Memory B cell (primary cell): ENCODE measurements around the gene CASP8.
"Not testable (repeated sequence)": the region's sequence is repeated elsewhere in the genome, so short reads cannot be mapped to it uniquely, and the experiment has no call there.

Experiments
- ATAC-seq: fragments of 150-1000 bp; cut with Tn5 transposase; 2 replicates; pipeline ENCODE4 v1.10.0; 2021; ENCODE audit warnings: low read depth, mild to moderate bottlenecking, moderate library complexity
- DNase-seq, 2 donors: peaks; one replicate each; pipeline ENCODE4 v3.0.0; 2022; ENCODE audit warnings: low spot score in 2 of 2
- H3K27ac Mint-ChIP-seq: one replicate; pipeline ENCODE4 v1.8.0; 2022; ENCODE audit warnings: mild to moderate bottlenecking, moderate library complexity, mixed read lengths
- H3K27me3 Mint-ChIP-seq: one replicate; pipeline ENCODE4 v1.8.0; 2022; ENCODE audit warnings: mixed read lengths
- H3K36me3 Mint-ChIP-seq: one replicate; pipeline ENCODE4 v1.8.0; 2022; ENCODE audit warnings: mild to moderate bottlenecking, mixed read lengths
- H3K4me1 Mint-ChIP-seq: one replicate; pipeline ENCODE4 v1.8.0; 2022; ENCODE audit warnings: mixed read lengths
- H3K4me3 Mint-ChIP-seq: one replicate; pipeline ENCODE4 v1.8.0; 2022; ENCODE audit warnings: mild to moderate bottlenecking, moderate library complexity, mixed read lengths
- H3K9me3 Mint-ChIP-seq: one replicate; pipeline ENCODE4 v1.8.0; 2022; ENCODE audit warnings: mixed read lengths

CASP8 gene

GRCh38 chr2:201270293-201271001 is 10.1 kb downstream of the CASP8 start:
- Mint-ChIP-seq H3K9me3 (no peaks in the 10 kb centered on the region), H3K27ac (peak overlapping the region; percentile 88), H3K4me1 (peaks cover 28% of the 10 kb centered on the region), H3K36me3 (peaks cover 47% of the 10 kb centered on the region), H3K4me3 (no peak overlapping the region), H3K27me3 (no peaks in the 10 kb centered on the region)
- no peak for ATAC-seq
- DNase-seq: no peak

- H3K4me3 Mint-ChIP-seq: no peak overlapping the region
- H3K36me3 Mint-ChIP-seq: peaks cover 42% of the 10 kb centered on the region
- peaks cover 15% of the 10 kb centered on the region for H3K4me1 Mint-ChIP-seq
- H3K27me3 Mint-ChIP-seq: no peaks in the 10 kb centered on the region
- no peak for DNase-seq
- H3K27ac Mint-ChIP-seq: peak overlapping the region; percentile 88
- ATAC-seq: no peak
- H3K9me3 Mint-ChIP-seq: no peaks in the 10 kb centered on the region
Observed at GRCh38 chr2:201271917-201272316, 11.6 kb downstream of the CASP8 start.

DNA sequence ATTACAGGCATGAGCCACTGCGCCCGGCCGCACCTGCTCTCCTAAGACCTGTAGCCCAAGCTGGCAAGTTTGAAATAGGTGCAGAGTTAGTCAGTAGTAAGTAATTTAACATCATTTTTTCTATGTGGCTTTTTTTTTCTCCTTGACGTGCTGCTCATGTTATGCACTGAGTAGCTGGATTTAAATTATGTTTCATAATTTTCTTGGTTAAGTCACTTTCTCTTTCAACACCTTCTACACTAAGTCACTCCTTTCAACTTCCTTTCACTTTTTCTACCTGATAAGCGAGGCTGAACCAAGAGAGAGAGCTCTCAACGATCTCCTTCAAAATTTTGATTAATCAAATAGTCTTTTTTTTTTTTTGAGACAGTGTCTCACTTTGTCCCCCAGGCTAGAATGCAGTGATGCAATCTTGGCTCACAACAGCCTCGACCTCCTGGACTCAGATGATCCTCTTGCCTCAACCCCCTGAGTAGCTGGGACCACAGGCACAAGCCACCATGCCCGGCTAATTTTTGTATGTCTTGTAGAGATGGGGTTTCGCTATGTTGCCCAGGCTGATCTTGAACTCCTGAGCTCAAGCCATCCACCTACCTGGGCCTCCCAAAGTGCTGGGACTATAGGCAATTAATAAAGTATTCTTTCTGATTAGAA is 13.1 kb downstream of the CASP8 start:
- peak overlapping the region; percentile 76 for H3K27ac Mint-ChIP-seq
- no peaks in the 10 kb centered on the region for H3K27me3 Mint-ChIP-seq
- no peaks in the 10 kb centered on the region for H3K9me3 Mint-ChIP-seq
- DNase-seq (no peak), ATAC-seq (no peak)
- H3K36me3 Mint-ChIP-seq: peaks cover 42% of the 10 kb centered on the region
- H3K4me3 Mint-ChIP-seq: no peak overlapping the region
- H3K4me1 Mint-ChIP-seq: peaks cover 12% of the 10 kb centered on the region

DNA sequence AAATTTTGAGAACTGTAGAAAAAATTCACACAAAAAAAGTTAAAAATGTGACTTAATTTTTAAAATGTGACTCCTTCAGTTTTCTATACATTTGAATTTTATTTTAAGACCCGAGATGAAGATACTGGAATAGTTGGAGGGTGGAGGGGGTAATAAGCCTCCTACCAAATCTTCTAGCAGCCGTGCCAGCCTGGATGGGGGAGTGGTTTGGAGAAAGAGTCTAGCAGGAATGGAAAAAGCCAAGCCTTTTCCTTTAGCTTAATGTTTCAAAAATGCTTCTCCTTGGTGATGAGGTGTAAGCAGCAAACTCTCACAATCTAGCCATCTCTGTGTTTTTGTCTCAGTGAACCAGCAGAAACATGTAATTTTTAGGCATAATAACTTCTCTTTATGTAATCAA is 14.7 kb downstream of the CASP8 start:
- peaks cover 48% of the 10 kb centered on the region for H3K36me3 Mint-ChIP-seq
- H3K9me3 Mint-ChIP-seq: no peaks in the 10 kb centered on the region
- DNase-seq (no peak), ATAC-seq (no peak)
- H3K4me3 Mint-ChIP-seq: no peak overlapping the region
- H3K27me3 Mint-ChIP-seq: no peaks in the 10 kb centered on the region
- peak overlapping the region; percentile 41 for H3K27ac Mint-ChIP-seq
- peaks cover 16% of the 10 kb centered on the region for H3K4me1 Mint-ChIP-seq

DNA sequence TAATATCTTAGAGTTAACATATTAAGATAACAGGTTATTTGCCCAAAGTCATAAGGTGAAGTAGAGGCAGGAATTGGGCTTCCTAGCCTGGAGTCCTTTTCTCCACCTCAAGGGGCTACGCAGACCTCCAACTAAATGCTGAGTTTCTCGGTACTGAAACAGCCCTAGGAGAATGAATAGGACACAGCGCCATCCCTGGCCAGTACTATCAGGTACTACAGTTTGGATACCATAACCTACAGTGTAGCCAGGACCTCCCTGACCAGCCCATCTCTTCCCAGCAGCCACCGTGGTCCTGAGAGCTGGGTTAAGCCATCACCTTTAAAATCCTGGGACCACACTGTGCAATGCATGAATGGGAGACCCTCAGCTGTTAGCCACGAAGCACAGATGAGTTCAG is 15.7 kb downstream of the CASP8 start:
- no peak for DNase-seq
- Mint-ChIP-seq H3K27me3 (no peaks in the 10 kb centered on the region), H3K27ac (peak overlapping the region; percentile 8), H3K9me3 (no peaks in the 10 kb centered on the region), H3K4me1 (peaks cover 15% of the 10 kb centered on the region), H3K4me3 (no peak overlapping the region), H3K36me3 (peaks cover 51% of the 10 kb centered on the region)
- no peak for ATAC-seq

DNA sequence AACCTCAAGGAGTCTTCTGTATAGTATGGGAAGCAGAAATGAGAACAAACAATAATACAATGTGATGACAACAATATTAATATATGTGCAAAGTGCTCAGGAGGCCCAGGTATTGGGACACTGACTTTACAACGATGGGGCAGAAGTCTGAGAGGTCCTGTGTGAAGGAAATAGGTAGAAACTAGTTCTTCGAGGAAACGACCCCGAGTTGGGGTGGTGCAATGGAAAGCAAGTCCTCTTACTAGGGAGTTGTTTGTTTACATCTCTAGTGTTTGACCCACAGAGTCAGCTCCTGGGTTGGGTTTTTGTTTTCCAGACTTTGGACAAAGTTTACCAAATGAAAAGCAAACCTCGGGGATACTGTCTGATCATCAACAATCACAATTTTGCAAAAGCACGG is 16.2 kb downstream of the CASP8 start:
- DNase-seq (no peak), ATAC-seq (no peak)
- H3K9me3 Mint-ChIP-seq: no peaks in the 10 kb centered on the region
- no peak overlapping the region for H3K4me3 Mint-ChIP-seq
- H3K4me1 Mint-ChIP-seq: peaks cover 14% of the 10 kb centered on the region
- peaks cover 50% of the 10 kb centered on the region for H3K36me3 Mint-ChIP-seq
- H3K27ac Mint-ChIP-seq: peak overlapping the region; percentile 8
- no peaks in the 10 kb centered on the region for H3K27me3 Mint-ChIP-seq

- Mint-ChIP-seq H3K36me3 (peaks cover 36% of the 10 kb centered on the region), H3K4me1 (peaks cover 10% of the 10 kb centered on the region), H3K9me3 (no peaks in the 10 kb centered on the region), H3K4me3 (no peak overlapping the region), H3K27me3 (no peaks in the 10 kb centered on the region), H3K27ac (peak overlapping the region; percentile 72)
- ATAC-seq (no peak), DNase-seq (no peak)
Observed at GRCh38 chr2:201279079-201279478, 18.7 kb downstream of the CASP8 start.

DNA sequence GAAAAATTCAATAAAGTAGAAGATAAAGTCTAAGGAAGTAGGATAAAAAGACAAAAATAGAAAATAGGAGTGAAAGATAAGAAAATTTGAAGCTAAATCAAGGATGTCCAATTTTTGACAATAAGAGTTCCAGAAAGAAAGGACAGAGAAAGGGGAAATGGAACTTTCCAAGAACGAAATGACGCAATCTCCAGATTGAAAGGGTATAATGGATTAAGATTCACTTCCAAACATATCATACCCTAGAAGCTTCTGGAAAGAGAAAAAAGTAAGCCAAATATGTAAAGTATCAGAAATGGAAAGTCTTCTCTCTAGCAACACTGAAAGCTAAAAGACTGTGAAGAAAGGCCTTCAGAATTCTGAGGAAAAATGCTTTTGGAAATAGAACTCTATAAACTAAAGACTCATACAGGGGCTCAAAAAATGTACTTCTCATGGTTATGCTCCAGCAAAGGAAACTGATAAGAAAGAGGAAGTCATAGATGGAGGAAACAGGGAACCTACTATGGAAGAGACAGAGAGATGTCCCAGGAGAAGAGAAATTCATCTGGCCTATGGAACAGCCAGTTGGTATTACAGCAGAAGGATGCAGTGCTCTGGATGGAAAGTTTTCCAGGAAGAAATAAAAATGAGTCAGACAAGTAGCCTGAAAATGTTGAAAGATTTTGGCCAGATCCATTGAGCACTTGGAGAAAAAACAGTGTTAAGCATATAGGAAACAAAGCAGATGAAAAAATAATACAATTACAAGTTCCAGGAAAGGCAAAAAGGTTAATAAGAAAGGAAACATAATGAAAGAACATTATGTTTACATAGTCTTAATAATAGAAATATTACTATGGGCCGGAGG is 20.1 kb downstream of the CASP8 start:
- Mint-ChIP-seq H3K27ac (peak overlapping the region; percentile 76), H3K27me3 (no peaks in the 10 kb centered on the region), H3K9me3 (no peaks in the 10 kb centered on the region)

DNA sequence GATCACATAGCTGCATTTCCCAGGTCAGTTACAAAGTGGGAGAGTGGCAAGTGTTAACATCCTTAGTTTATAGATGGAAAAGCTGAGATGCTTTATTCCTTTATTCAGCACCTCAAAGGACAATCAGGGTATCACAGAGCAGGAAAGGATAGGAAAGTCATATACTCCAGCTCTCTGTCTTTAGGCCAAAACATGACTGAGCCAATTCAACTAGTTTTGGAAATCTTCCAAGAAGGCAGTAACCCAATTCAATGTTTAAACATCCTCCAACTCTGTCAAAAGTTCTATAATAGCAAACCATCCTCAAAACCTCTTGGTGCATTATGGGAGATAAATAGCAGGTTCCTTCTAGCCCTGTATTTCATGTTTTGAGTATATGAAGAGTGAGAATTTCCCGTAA is 25.2 kb downstream of the CASP8 start:
- ATAC-seq: no peak
- Mint-ChIP-seq H3K27ac (no peak overlapping the region), H3K4me3 (no peak overlapping the region)

More for the DNA sequence above, 20.1 kb downstream of the CASP8 start:
- no peak overlapping the region for H3K4me3 Mint-ChIP-seq
- no peak for DNase-seq
- no peak for ATAC-seq
- H3K36me3 Mint-ChIP-seq: peaks cover 34% of the 10 kb centered on the region
- peaks cover 10% of the 10 kb centered on the region for H3K4me1 Mint-ChIP-seq

DNA sequence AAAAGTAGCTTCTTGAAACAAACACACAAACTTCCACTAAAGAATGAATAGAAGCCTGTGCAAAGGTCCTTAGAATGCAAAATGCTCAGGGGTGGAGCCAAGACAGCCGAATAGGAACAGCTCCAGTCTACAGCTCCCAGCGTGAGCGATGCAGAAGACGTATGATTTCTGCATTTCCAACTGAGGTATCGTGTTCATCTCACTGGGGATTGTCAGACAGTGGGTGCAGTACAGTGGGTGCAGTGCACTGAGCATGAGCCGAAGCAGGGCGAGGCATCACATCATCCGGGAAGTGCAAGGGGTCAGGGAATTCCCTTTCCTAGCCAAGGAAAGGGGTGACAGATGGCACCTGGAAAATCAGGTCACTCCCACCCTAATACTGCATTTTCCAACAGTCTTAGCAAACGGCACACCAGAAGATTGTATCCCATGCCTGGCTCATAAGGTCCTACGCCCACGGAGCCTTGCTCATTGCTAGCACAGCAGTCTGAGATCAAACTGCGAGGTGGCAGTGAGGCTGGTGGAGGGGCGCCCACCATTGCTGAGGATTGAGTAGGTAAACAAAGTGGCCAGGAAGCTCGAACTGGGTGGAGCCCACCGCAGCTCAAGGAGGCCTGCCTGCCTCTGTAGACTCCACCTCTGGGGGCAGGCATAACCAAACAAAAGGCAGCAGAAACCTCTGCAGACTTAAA is 30.3 kb downstream of the CASP8 start:
- peaks cover 11% of the 10 kb centered on the region for H3K9me3 Mint-ChIP-seq
- peaks cover 56% of the 10 kb centered on the region for H3K36me3 Mint-ChIP-seq

More for the DNA sequence above, 25.2 kb downstream of the CASP8 start:
- H3K4me1 Mint-ChIP-seq: peaks cover 1% of the 10 kb centered on the region
- no peaks in the 10 kb centered on the region for H3K9me3 Mint-ChIP-seq
- DNase-seq: no peak
- no peaks in the 10 kb centered on the region for H3K27me3 Mint-ChIP-seq
- peaks cover 51% of the 10 kb centered on the region for H3K36me3 Mint-ChIP-seq

DNA sequence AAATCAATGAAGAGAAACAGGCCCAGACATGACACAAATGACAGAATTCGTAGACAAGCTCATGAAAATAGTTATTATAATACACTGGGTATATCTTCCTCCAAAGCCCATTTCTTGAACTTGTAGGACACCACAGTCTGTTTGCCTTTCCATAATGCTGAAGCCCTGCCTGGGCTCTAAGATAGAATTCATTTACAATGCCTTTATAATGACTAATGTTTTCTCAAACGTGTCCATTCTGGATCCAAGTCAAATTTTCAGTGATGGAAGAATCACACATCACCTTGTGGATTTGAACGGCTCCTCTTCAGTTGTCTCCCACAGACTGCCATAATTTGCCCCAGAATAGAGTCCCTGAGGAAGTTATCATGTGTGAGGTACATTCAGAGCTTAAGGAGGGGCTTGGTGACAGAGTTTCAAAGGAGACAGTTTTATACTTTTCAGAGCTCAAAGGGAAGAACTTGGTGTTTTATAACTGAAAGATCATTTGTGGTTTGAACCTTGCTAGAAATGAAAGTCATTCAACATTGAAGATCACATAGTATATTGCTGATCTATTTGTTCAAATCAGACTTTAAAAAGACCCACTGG is 38.2 kb downstream of the CASP8 start:
- Mint-ChIP-seq H3K9me3 (peaks cover 32% of the 10 kb centered on the region), H3K4me1 (peaks cover 6% of the 10 kb centered on the region), H3K27me3 (no peaks in the 10 kb centered on the region), H3K27ac (no peak overlapping the region), H3K4me3 (no peak overlapping the region), H3K36me3 (peaks cover 35% of the 10 kb centered on the region)
- ATAC-seq: no peak
- DNase-seq: no peak

More for the DNA sequence above, 30.3 kb downstream of the CASP8 start:
- not testable (repeated sequence) for ATAC-seq, H3K4me3 Mint-ChIP-seq, H3K4me1 Mint-ChIP-seq, DNase-seq, H3K27me3 Mint-ChIP-seq, H3K27ac Mint-ChIP-seq

- not testable (repeated sequence) for H3K4me1 Mint-ChIP-seq, H3K27me3 Mint-ChIP-seq, H3K4me3 Mint-ChIP-seq, DNase-seq, ATAC-seq, H3K27ac Mint-ChIP-seq
- Mint-ChIP-seq H3K9me3 (peaks cover 32% of the 10 kb centered on the region), H3K36me3 (peaks cover 34% of the 10 kb centered on the region)
Observed at GRCh38 chr2:201299929-201300328, 39.6 kb downstream of the CASP8 start.

- Mint-ChIP-seq H3K27ac (no peak overlapping the region), H3K27me3 (no peaks in the 10 kb centered on the region), H3K36me3 (peaks cover 26% of the 10 kb centered on the region), H3K4me1 (no peaks in the 10 kb centered on the region), H3K9me3 (peaks cover 7% of the 10 kb centered on the region), H3K4me3 (no peak overlapping the region)
- no peak for ATAC-seq
- no peak for DNase-seq
Observed at GRCh38 chr2:201307876-201308275, 47.5 kb downstream of the CASP8 start.
